Measurements from ENCODE around the gene COL9A3.

DNA sequence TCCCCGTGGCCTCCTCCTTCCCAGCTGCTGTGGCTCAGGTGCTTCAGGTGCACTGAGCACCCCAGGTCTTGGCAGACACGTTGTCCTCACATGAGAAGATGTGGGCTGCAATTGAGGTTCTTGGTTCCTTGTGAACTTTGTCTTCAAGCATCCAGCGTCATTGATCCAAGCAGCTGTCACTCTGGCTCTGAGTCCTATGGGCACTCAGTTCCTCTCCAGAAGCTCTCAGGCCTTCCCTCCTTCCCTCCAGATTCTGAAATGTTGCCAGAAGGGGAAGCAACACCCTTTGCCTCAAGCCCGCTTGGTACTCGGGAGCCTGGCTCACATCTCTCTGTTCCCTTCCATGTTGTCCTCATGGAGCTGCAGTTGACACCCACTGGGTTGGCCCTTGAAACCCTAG, 29.0 kb upstream of the COL9A3 start:
- TF ChIP-seq, protein P1, sequence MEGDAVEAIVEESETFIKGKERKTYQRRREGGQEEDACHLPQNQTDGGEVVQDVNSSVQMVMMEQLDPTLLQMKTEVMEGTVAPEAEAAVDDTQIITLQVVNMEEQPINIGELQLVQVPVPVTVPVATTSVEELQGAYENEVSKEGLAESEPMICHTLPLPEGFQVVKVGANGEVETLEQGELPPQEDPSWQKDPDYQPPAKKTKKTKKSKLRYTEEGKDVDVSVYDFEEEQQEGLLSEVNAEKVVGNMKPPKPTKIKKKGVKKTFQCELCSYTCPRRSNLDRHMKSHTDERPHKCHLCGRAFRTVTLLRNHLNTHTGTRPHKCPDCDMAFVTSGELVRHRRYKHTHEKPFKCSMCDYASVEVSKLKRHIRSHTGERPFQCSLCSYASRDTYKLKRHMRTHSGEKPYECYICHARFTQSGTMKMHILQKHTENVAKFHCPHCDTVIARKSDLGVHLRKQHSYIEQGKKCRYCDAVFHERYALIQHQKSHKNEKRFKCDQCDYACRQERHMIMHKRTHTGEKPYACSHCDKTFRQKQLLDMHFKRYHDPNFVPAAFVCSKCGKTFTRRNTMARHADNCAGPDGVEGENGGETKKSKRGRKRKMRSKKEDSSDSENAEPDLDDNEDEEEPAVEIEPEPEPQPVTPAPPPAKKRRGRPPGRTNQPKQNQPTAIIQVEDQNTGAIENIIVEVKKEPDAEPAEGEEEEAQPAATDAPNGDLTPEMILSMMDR (IDR thresholded peaks at IDR 0.05) = no peak
- TF ChIP-seq EZH2 (IDR thresholded peaks at IDR 0.05) = no peak
- TF ChIP-seq EZH2phosphoT487 (IDR thresholded peaks at IDR 0.05) = no peak

All from neural progenitor cell (in vitro differentiated cells).